ENCODE measurements around the gene DOK4.

DOK4 gene

DNA sequence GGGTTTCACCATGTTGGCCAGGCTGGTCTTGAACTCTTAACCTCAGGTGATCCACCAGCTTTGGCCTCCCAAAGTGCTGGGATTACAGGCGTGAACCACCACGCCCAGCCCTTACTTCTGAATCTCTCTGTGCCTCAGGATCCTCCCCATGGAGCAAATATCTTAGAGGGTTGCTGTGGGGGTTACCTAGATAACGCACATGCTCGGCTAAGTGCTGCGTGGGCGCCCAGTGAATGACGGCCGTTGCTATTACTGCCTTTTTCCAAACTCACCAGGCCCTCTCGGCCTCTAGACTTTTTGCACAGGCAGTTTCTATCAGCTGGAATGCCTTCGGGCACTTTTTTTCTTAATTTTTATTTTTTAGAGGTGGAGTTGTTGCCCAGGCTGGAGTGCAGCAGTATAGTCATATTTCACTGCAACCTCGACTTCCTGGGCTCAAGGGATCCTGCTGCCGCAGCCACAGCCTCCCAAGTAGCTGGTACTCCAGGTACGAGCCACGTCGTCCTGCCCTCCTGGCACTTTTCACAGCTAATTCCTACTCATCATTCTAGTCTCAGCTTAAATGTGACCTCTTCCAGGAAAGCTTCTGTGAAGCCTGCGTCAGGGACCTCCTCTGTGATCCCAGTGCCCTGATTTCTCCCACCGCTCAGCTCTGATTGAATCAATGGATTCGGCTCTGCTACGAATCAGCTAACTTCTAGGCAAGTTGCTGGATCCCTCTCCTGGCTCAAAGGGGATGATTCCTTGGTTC is 41.5 kb upstream of the DOK4 start:
- DNase-seq, result no peak
- ATAC-seq, result no peak
- peaks cover 35% of the 10 kb centered on the region for H3K4me1 Mint-ChIP-seq
- no peak overlapping the region for H3K27ac Mint-ChIP-seq
- H3K9me3 Mint-ChIP-seq, result no peaks in the 10 kb centered on the region
- H3K27me3 Mint-ChIP-seq, result no peaks in the 10 kb centered on the region
- H3K4me3 Mint-ChIP-seq, result no peak overlapping the region

DNA sequence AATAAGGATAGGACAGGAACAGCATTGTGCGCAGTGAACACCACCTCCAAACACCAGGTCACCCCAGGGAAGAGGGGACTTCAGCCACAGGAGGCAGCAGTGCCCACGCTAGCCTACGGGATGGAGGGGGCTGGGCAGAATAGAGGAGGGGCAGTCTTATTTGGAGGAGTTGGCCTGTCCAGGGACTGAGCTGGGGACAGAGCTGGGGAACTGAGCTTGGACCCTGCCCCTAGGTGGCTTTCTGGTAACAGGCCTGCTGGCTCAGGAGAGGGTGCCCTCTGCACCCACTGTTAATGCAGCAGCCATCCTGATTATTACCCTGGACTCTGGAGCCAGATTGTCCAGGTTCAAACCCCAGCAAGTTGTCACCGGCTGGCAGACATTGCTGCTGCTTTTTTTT is 40.7 kb upstream of the DOK4 start:
- Mint-ChIP-seq H3K4me1 (peaks cover 33% of the 10 kb centered on the region), H3K27ac (peak overlapping the region in 1 of 2 donors; percentile 15), H3K27me3 (no peaks in the 10 kb centered on the region), H3K9me3 (no peaks in the 10 kb centered on the region), H3K4me3 (no peak overlapping the region)
- DNase-seq (no peak), ATAC-seq (no peak)

DNA sequence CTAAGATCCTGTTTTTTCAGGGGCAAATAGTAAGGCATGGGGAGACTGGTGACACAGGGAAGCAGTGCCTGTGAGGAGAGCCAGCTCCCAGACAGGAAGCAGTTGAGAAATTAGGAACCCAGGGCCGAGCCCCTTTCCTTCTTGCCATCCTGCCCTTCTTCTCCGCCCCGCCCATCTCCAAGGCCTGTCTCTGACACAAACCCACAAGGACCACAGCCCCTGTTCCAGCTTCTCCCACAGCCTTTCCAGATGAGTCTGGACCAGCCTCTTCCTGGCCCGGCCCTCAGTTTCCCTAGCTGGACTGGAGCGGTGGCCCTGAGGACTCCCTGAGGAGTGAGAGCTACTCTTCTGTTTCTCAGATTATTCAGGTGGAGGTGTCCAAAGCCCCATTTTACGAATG is 40.2 kb upstream of the DOK4 start:
- H3K4me3 Mint-ChIP-seq, result no peak overlapping the region
- H3K9me3 Mint-ChIP-seq, result no peaks in the 10 kb centered on the region
- no peak for DNase-seq
- no peaks in the 10 kb centered on the region for H3K27me3 Mint-ChIP-seq
- no peak overlapping the region for H3K27ac Mint-ChIP-seq
- H3K4me1 Mint-ChIP-seq, result peaks cover 29% of the 10 kb centered on the region
- no peak for ATAC-seq

DNA sequence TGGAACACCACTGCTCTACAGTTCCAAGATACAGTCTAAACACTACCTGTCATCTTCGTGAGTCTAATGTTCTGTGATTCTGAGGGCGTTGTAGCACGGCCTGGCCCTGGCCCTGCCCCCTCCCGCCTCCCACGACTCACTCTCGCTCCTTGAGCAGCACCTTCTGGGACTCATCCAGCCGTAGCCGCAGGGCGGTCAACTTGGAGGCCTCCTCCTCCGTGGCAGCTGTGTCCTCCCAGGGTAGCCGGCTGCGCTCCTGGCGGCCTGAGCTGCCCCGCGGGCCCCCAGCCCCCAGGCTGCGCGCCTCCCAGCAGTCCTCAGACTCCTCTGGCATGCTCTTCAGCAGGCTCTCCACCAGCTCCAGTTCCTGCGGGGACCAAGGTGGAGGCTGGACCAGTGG is 39.5 kb upstream of the DOK4 start:
- DNase-seq (no peak), ATAC-seq (no peak)
- H3K27ac Mint-ChIP-seq, result peak overlapping the region in 1 of 2 donors; percentile 30
- H3K9me3 Mint-ChIP-seq, result no peaks in the 10 kb centered on the region
- H3K4me1 Mint-ChIP-seq, result peaks cover 21% of the 10 kb centered on the region
- H3K27me3 Mint-ChIP-seq, result no peaks in the 10 kb centered on the region
- no peak overlapping the region for H3K4me3 Mint-ChIP-seq

DNA sequence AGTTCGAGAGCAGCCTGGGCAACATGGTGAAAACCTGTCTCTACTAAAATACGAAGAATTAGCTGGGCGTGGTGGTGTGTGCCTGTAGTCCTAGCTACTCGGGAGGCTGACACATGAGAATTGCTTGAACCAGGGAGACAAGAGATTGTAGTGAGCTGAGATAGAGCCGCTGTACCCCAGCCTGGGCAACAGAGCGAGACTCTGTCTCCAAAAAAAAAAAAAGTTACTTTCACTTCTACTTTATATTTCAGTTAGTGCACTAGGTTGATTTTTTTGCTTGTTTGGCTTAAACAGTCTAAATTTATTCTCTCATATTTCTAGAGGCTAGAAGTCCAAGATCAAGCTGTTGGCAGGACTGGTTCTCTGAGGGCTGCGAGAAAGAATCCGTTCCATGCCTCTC is 36.7 kb upstream of the DOK4 start:
- DNase-seq (no peak), ATAC-seq (no peak)
- Mint-ChIP-seq H3K4me1 (peaks cover 19% of the 10 kb centered on the region), H3K4me3 (no peak overlapping the region), H3K27ac (peak overlapping the region in 1 of 2 donors; percentile 85), H3K27me3 (no peaks in the 10 kb centered on the region), H3K9me3 (no peaks in the 10 kb centered on the region)

DNA sequence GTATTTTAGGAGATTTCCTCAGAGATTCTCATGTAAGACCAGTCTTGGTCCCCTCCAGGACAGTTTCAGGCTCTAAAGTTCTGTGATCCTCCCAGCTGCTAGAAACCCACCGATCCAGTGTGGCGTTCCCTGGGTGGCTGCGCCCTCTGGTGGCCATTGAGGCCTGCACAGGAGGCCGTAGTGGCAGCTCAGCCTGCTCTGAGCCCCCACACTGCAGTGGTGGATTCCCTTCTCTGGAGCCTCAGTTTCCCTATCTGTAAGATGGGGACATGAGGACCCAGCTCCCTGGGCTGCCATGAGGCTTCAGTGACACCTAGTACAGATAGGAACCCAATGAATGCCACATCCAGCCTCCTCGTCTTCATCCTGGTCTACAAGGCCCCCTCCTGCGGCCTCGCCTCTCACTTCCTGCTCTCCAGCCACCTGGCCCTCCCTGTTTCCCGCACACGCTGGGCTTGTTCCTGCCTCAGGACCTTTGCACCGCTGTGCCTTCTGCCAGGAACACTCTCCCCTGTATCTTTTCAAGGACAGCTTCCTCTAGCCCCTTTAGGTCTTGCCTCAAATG is 33.6 kb upstream of the DOK4 start:
- Mint-ChIP-seq H3K27ac (peak overlapping the region in 1 of 2 donors; percentile 95), H3K4me3 (no peak overlapping the region), H3K27me3 (no peaks in the 10 kb centered on the region), H3K9me3 (no peaks in the 10 kb centered on the region), H3K4me1 (peaks cover 19% of the 10 kb centered on the region)
- DNase-seq (peak; percentile 79 to 80), ATAC-seq (peak; percentile 95)

DNA sequence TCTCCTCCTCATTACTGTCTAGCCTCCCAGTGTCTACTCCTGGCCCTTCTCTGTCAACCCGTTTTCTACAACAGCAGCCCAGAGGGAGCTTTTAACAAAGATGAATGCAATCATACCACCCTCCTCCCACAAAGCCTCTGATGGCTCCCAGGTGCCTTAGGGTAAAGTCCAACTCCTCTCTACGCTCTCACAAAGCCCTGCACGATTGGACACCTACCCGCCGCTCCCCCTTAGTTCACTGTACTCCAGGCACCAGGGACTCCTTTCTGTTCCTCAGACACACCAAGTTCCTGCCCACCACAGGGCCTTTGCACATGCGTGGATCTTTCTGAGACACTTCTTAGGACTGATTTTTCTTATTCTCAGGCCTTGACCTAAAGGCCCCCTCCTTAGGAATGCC is 32.6 kb upstream of the DOK4 start:
- no peak for ATAC-seq
- no peaks in the 10 kb centered on the region for H3K9me3 Mint-ChIP-seq
- DNase-seq, result no peak

DNA sequence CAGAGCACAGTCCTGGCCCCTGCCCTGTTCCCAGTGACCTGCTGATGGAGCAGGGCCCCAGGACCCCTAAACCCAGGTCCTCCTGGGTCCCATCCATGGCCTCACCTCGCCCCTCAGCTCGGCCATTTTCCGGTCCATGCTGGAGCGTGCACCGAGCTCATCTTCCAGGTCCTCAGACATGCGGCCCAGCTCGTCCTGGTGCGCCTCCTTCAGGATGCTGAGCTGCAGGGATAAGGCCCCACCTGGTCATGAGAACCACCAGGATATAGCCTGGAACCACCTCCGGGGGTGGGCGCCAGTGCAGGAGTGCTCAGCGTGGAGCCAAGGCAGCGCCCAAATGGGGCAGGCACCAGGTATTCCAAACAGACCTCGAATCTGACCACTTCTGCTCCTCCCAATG is 32.2 kb upstream of the DOK4 start:
- no peak for DNase-seq
- peaks cover 19% of the 10 kb centered on the region for H3K4me1 Mint-ChIP-seq
- H3K4me3 Mint-ChIP-seq, result no peak overlapping the region
- no peaks in the 10 kb centered on the region for H3K27me3 Mint-ChIP-seq
- no peak for ATAC-seq
- no peaks in the 10 kb centered on the region for H3K9me3 Mint-ChIP-seq
- H3K27ac Mint-ChIP-seq, result no peak overlapping the region

More for the DNA sequence above, 32.6 kb upstream of the DOK4 start:
- Mint-ChIP-seq H3K4me3 (no peak overlapping the region), H3K27me3 (no peaks in the 10 kb centered on the region), H3K27ac (peak overlapping the region in 1 of 2 donors; percentile 73), H3K4me1 (peaks cover 19% of the 10 kb centered on the region)

DNA sequence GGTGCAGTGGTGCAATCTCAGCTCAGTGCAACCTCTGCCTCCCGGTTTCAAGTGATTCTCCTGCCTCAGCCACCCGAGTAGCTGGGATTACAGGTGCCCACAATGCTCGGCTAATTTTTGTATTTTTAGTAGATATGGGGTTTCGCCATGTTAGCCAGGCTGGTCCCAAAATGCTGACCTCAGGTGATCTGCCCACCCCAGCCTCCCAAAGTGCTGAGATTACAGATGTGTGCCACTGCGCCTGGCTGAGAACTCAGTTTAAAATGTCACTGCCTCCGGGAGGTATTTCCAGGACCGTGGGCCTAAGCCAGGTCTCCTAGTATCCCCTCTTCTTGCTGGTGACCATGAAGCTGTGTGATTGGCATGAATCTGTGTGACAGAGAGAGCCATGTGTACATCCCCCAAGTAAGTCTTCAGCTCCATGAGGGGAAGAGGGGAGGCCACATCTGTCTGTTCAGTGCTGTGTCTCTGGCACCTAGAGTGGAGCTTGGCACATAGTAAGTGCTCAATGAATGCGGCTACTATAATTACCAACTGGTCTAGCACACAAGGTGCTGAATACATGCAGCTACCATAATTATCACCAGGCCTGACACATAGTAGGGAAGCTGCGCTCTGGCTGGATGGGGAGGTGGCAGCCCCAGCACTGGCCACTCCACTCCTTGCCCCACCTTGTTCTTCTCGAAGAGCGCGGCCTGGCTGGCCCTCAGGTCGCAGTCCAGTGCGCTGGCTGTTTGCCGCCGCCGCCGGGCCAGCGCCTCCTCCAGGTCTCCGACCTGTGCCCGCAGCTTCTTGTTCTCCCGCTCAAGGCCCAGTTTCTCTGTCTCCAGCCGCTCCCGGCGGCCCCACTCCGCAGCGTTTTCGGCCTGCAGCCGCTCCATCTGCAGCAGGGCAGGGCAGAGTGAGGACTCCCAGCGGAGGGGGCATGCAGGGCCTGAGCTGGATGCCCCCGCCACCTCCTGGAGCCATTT is 31.4 kb upstream of the DOK4 start:
- no peak overlapping the region for H3K4me3 Mint-ChIP-seq
- H3K27ac Mint-ChIP-seq, result no peak overlapping the region
- DNase-seq, result no peak
- H3K4me1 Mint-ChIP-seq, result peaks cover 19% of the 10 kb centered on the region
- no peak for ATAC-seq
- no peaks in the 10 kb centered on the region for H3K27me3 Mint-ChIP-seq
- H3K9me3 Mint-ChIP-seq, result no peaks in the 10 kb centered on the region

DNA sequence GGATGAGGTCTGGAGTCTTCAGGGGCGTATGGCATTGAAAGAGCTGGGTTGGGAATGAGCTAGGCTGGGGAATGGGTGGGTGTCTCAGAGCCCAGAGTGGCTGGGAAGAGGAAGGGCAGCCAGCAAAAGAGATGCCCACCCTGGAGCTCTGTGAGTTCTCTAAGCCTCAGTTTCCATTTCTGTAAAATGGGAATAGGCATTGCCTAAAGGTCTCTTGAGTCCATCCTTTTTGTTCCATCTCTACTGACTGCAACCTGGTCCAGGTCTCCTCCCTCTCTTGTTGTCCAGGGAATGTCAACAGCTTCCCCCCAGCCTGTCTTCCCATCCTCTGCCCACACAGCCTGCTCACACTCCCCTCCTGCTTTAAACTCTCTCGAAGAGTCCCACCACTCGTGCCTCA is 30.5 kb upstream of the DOK4 start:
- ATAC-seq, result no peak
- Mint-ChIP-seq H3K4me1 (peaks cover 13% of the 10 kb centered on the region), H3K9me3 (no peaks in the 10 kb centered on the region), H3K27me3 (no peaks in the 10 kb centered on the region), H3K27ac (no peak overlapping the region), H3K4me3 (no peak overlapping the region)
- no peak for DNase-seq

DNA sequence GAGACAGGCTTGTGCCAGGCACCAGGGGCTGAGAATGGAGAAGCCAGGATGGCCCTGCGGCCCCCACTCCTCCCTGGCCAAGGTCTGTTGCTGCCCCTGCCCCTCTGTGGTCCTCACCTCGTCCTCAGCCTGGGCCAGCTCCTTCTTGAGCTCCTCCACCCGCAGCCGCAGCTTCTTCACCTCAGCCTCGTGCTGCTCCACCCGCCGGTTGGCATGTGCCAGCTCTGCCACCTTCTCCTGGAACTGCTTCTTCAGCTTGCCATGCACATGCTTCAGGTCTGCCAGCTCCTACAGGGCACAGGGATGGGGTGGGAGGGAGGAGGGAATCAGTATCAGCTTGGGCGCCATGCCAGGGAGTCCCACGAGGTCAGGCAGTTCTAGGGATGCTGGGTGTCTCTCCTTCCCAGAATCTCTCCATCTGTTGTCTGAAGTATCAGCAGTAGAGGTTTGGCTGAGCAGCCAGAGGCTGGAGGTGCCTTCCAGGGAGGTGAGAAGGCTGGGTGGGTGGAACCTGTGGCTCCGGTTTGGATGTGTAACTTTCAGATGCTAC is 30.0 kb upstream of the DOK4 start:
- Mint-ChIP-seq H3K4me1 (peaks cover 13% of the 10 kb centered on the region), H3K27me3 (no peaks in the 10 kb centered on the region), H3K4me3 (no peak overlapping the region), H3K27ac (peak overlapping the region in 1 of 2 donors; percentile 16), H3K9me3 (no peaks in the 10 kb centered on the region)
- DNase-seq, result no peak
- ATAC-seq, result no peak

DNA sequence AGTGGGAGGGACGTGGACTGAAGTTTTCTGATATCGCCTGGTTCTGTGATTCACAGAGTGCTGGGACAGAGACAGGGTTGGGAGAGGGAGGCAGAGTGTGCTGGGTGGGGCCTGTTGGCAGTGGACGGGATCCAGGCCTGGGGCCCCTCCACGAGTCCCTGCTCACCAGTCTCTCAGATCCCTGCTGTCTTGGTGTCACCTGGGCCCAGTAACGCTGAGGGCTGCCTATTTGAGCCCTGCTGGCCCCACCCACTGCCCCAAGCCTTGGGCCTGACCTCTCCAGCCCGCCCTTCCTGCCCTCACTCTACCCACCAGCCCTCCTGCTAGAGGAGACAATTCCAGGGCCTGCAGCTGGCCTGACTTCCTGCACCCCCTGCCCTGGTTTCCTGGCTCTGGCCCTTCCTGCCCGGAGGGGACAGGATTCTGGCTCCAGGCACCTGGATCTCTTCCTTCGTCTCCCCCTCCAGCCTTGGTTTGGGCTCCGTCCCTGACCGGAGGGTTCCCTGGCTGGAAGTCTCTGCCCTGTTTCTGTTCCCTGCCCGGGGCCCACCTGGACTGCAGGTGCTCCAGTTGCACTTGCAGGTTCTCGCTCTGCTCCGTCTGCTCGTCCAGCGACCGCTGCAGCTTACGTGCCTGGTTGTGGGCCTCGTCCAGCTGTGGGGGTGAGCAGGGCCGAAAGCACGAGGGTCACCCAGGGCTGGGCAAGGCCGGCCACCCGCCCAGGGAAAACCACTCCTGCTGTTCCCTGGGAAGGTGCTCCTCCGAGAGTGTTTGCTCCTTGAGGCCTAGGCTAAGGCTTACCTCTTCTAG is 28.7 kb upstream of the DOK4 start:
- H3K4me1 Mint-ChIP-seq, result peaks cover 8% of the 10 kb centered on the region
- no peak overlapping the region for H3K27ac Mint-ChIP-seq
- H3K27me3 Mint-ChIP-seq, result no peaks in the 10 kb centered on the region

DNA sequence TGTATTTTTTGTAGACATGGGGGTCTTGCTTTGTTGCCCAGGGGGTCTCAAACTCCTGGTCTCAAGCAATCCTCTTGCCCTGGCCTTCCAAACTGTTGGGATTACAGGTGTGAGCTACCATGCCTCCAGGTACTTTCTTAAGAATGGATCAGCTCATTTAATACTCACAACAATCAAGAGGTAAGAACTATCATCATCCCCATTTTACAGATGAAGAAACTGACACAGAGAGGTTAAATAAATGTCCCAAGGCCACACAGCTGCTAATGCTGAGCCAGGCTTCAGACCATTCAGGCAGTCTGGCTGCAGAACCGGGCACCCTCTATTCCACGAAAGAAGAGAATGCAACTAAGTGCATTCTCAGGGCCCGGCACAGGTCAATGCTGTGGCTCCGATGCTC is 28.1 kb upstream of the DOK4 start:
- Mint-ChIP-seq H3K4me3 (no peak overlapping the region), H3K27ac (peak overlapping the region in 1 of 2 donors; percentile 9), H3K4me1 (peaks cover 6% of the 10 kb centered on the region), H3K9me3 (no peaks in the 10 kb centered on the region), H3K27me3 (no peaks in the 10 kb centered on the region)
- no peak for DNase-seq
- no peak for ATAC-seq

More for the DNA sequence above, 28.7 kb upstream of the DOK4 start:
- no peaks in the 10 kb centered on the region for H3K9me3 Mint-ChIP-seq
- no peak for ATAC-seq
- no peak overlapping the region for H3K4me3 Mint-ChIP-seq
- no peak for DNase-seq

DNA sequence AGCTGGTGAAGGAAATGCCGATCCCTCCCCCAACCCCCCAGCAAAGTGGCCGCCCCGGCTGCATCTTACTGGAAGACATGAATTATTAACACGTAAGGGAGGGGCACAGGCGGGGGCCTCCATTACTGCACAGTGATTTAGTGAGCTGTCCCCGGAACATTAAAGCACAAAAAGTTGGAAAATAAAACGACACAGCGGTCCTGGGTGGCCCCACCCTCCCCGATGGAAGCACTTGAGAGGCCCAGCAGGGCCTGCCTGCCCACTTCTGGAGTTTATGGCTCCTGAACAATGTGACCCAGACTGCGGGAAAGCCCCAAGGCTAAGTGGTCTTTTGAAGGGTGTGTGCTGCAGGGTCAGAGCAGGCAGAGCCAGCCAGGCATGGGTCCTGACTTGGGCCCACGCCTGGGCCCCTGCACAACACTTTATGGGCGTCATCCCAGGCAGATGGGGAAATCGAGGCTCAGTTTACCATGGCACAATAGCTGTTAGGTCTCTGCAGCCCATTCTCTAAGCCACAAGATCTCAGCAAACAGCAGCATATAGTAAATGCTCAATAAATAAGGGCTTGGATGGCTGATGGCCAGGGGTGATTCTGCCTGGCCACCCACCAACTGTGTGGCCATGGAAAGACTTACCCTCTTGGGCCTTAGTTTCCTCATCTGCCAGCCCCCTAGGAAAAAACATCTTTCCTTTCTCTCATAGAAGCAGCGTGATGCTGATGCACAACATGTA is 27.2 kb upstream of the DOK4 start:
- Mint-ChIP-seq H3K27me3 (no peaks in the 10 kb centered on the region), H3K4me3 (no peak overlapping the region), H3K4me1 (no peaks in the 10 kb centered on the region), H3K9me3 (no peaks in the 10 kb centered on the region), H3K27ac (no peak overlapping the region)
- ATAC-seq (no peak), DNase-seq (no peak)

Data from stimulated activated naive CD8-positive, alpha-beta T cell treated with anti-CD3 and anti-CD28 coated beads, Interleukin-15, amount 100 ng/mL, for 72 hours (primary cell).